OCI-LY7 (cell line): ENCODE results near the gene NEMF.

Experiments used
- CTCF ChIP-seq: fragments of 200-600 bp; sonication (generic); conservative IDR thresholded peaks from 2 replicates; pipeline ENCODE4 v1.5.1; 2014; ENCODE audit warnings: mild to moderate bottlenecking, antibody characterized with exemption, low read length, moderate library complexity, mixed read lengths
- EZH2phosphoT487 ChIP-seq: fragments of 200-600 bp; sonication (generic); IDR thresholded peaks from 2 replicates; pipeline ENCODE4 v1.6.1; 2018; ENCODE audit warnings: low read depth, borderline replicate concordance, mild to moderate bottlenecking, mixed run types, antibody characterized with exemption, low read length, moderate library complexity, mixed read lengths

- TF ChIP-seq CTCF, result no peak
- no peak for TF ChIP-seq EZH2phosphoT487
Observed at GRCh38 chr14:49767270-49767570, 85.4 kb downstream of the NEMF start.
